Measurements from ENCODE around the gene ZNF70.

Gene ZNF70

GRCh38 chr22:23713696-23714595, 37.0 kb downstream of the ZNF70 start:
- no peak overlapping the region for H3K4me3 ChIP-seq (replicated peaks; ENCODE audit: low read depth, low read length)
- no peak for DNase-seq (ENCODE audit: low read depth)
- TF ChIP-seq, protein P1, sequence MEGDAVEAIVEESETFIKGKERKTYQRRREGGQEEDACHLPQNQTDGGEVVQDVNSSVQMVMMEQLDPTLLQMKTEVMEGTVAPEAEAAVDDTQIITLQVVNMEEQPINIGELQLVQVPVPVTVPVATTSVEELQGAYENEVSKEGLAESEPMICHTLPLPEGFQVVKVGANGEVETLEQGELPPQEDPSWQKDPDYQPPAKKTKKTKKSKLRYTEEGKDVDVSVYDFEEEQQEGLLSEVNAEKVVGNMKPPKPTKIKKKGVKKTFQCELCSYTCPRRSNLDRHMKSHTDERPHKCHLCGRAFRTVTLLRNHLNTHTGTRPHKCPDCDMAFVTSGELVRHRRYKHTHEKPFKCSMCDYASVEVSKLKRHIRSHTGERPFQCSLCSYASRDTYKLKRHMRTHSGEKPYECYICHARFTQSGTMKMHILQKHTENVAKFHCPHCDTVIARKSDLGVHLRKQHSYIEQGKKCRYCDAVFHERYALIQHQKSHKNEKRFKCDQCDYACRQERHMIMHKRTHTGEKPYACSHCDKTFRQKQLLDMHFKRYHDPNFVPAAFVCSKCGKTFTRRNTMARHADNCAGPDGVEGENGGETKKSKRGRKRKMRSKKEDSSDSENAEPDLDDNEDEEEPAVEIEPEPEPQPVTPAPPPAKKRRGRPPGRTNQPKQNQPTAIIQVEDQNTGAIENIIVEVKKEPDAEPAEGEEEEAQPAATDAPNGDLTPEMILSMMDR (IDR thresholded peaks at IDR 0.05; ENCODE audit: low read length, missing control alignments): no peak

GRCh38 chr22:23712256-23712655, 38.7 kb downstream of the ZNF70 start:
- no peak for DNase-seq (ENCODE audit: low read depth)
- TF ChIP-seq, protein P1 (IDR thresholded peaks at IDR 0.05; ENCODE audit: low read length, missing control alignments): no peak

GRCh38 chr22:23709107-23709506, 41.8 kb downstream of the ZNF70 start:
- DNase-seq (ENCODE audit: low read depth): no peak
- H3K4me3 ChIP-seq (replicated peaks; ENCODE audit: low read depth, low read length): no peak overlapping the region
- TF ChIP-seq, protein P1 (IDR thresholded peaks at IDR 0.05; ENCODE audit: low read length, missing control alignments): no peak

More at GRCh38 chr22:23712256-23712655, 38.7 kb downstream of the ZNF70 start:
- no peak overlapping the region for H3K4me3 ChIP-seq (replicated peaks; ENCODE audit: low read depth, low read length)

DNA sequence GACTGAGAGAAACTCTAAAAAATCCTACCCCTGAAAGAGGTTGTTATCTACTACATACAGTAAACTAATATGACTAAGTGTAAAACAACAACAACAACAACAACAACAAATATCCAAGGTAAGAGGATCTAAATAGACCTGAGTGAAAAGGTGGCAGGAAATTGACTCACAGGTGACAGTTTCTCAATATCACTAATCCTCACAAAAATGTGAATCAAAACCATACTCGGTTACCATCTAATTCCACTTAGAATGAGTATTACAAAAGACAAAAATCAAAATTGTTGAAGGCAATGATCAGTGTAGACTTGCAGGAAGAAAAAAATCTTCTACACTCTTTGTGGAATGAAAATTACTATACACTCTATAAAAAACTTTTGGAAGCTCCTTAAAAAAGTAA, 42.6 kb downstream of the ZNF70 start:
- TF ChIP-seq, protein P1 (IDR thresholded peaks at IDR 0.05; ENCODE audit: low read length, missing control alignments): no peak
- no peak for DNase-seq (ENCODE audit: low read depth)
- H3K4me3 ChIP-seq (replicated peaks; ENCODE audit: low read depth, low read length): no peak overlapping the region

- no peak for DNase-seq (ENCODE audit: low read depth)
- TF ChIP-seq, protein P1 (IDR thresholded peaks at IDR 0.05; ENCODE audit: low read length, missing control alignments): no peak
- no peak overlapping the region for H3K4me3 ChIP-seq (replicated peaks; ENCODE audit: low read depth, low read length)
Measured at GRCh38 chr22:23705358-23705757, 45.6 kb downstream of the ZNF70 start.

- no peak overlapping the region for H3K4me3 ChIP-seq (replicated peaks; ENCODE audit: low read depth, low read length)
- TF ChIP-seq, protein P1 (IDR thresholded peaks at IDR 0.05; ENCODE audit: low read length, missing control alignments): no peak
- DNase-seq (ENCODE audit: low read depth): no peak
Measured at GRCh38 chr22:23704829-23705228, 46.1 kb downstream of the ZNF70 start.

All from fibroblast of pulmonary artery (primary cell).